GM12878 (cell line): ENCODE measurements around the gene ADCY5.

ENCODE experiments used
- CBX3 ChIP-seq: fragments of 200-600 bp; sonication (generic); IDR thresholded peaks from 2 replicates; pipeline ENCODE4 v1.6.1; 2016; ENCODE audit warnings: low read depth, borderline replicate concordance
- CBX5 ChIP-seq: sonication (generic); IDR thresholded peaks from 2 replicates; pipeline ENCODE4 v1.6.1; 2016; ENCODE audit warnings: low read depth, moderate library complexity, mild to moderate bottlenecking, inconsistent platforms
- EP300 ChIP-seq, 2 experiments: fragments of 150-350 bp in 1 of 2; IDR thresholded peaks; 2 replicates each; pipeline ENCODE4 v1.6.1; 2011 to 2012; ENCODE audit warnings: low read depth in 2 of 2, low read length in 2 of 2, borderline replicate concordance in 1 of 2, improper control_type of control experiment in 1 of 2, inconsistent platforms in 1 of 2; ENCODE audit not compliant: control insufficient read depth in 1 of 2
- FOS ChIP-seq: IDR thresholded peaks from 3 replicates; pipeline ENCODE4 v1.6.1; 2011; ENCODE audit warnings: borderline replicate concordance; ENCODE audit not compliant: insufficient read length; ENCODE audit errors: extremely low read depth
- REST ChIP-seq: IDR thresholded peaks from 2 replicates; pipeline ENCODE4 v1.6.1; 2012; ENCODE audit warnings: mild to moderate bottlenecking, low read depth, low read length
- SMAD1 ChIP-seq: fragments of 450-650 bp; IDR thresholded peaks from 2 replicates; pipeline ENCODE4 v1.6.1; 2018; ENCODE audit warnings: mild to moderate bottlenecking, low read depth; ENCODE audit not compliant: partially characterized antibody
- SREBF2 ChIP-seq: IDR thresholded peaks from 2 replicates; pipeline ENCODE4 v1.6.1; 2012; ENCODE audit warnings: mild to moderate bottlenecking, low read length
- USF2 ChIP-seq: IDR thresholded peaks from 2 replicates; pipeline ENCODE4 v1.6.1; 2011; ENCODE audit warnings: low read depth, low read length, improper control_type of control experiment, borderline replicate concordance
- YY1 ChIP-seq: IDR thresholded peaks from 2 replicates; pipeline ENCODE4 v1.6.1; 2011; ENCODE audit warnings: low read depth, mild to moderate bottlenecking, low read length
- ZNF592 ChIP-seq: fragments of 450-650 bp; IDR thresholded peaks from 2 replicates; pipeline ENCODE4 v1.6.1; 2017; ENCODE audit warnings: mild to moderate bottlenecking, moderate library complexity

- TF ChIP-seq ZNF592: no peak
- no peak for TF ChIP-seq FOS
- TF ChIP-seq CBX3: no peak
- no peak for TF ChIP-seq YY1
- no peak for TF ChIP-seq USF2
- TF ChIP-seq SREBF2: no peak
- no peak for TF ChIP-seq EP300 (IDR thresholded peaks at IDR 0.05; ENCODE audit: borderline replicate concordance in 1 of 2, control insufficient read depth in 1 of 2, low read depth in 2 of 2, low read length in 2 of 2)
- TF ChIP-seq CBX5: no peak
- no peak for TF ChIP-seq REST
- TF ChIP-seq SMAD1: no peak
Observed at GRCh38 chr3:123350971-123351370, 97.9 kb downstream of the ADCY5 start.
